ENCODE data around the gene B3GNT5.

DNA sequence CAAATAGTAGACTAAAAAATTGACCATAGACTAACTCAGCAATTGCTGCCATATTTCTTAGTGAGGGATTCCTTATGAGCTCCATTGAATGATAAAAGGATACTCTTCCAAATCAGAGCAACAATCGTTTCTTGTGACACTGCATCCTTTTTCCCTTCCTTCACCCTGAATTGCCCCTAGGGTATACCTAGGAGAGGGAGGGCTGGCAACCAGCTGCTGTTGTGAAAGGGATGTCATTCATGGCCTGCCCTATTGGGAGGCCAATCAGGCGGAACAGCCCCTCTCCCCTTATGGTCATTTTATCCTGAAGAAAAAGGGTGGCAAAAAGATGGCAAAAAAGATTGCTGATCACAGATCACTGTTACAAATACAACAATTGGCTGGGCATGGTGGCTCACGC, 26.3 kb downstream of the B3GNT5 start:
- TF ChIP-seq ZNF396 (CRISPR knock-in tag; IDR thresholded peaks at IDR 0.05; ENCODE audit: borderline replicate concordance) = no peak
- TF ChIP-seq CTCF (IDR thresholded peaks at IDR 0.05) = no peak
- TF ChIP-seq ZNF263 (CRISPR knock-in tag; IDR thresholded peaks at IDR 0.05; ENCODE audit: low read depth) = no peak
- TF ChIP-seq, protein P1, sequence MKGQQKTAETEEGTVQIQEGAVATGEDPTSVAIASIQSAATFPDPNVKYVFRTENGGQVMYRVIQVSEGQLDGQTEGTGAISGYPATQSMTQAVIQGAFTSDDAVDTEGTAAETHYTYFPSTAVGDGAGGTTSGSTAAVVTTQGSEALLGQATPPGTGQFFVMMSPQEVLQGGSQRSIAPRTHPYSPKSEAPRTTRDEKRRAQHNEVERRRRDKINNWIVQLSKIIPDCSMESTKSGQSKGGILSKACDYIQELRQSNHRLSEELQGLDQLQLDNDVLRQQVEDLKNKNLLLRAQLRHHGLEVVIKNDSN (CRISPR knock-in tag; IDR thresholded peaks at IDR 0.05) = no peak
- TF ChIP-seq, protein P2, sequence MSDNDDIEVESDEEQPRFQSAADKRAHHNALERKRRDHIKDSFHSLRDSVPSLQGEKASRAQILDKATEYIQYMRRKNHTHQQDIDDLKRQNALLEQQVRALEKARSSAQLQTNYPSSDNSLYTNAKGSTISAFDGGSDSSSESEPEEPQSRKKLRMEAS (CRISPR knock-in tag; IDR thresholded peaks at IDR 0.05) = no peak
- no peak for TF ChIP-seq PREB (CRISPR knock-in tag; IDR thresholded peaks at IDR 0.05; ENCODE audit: borderline replicate concordance)
- TF ChIP-seq, protein P3, sequence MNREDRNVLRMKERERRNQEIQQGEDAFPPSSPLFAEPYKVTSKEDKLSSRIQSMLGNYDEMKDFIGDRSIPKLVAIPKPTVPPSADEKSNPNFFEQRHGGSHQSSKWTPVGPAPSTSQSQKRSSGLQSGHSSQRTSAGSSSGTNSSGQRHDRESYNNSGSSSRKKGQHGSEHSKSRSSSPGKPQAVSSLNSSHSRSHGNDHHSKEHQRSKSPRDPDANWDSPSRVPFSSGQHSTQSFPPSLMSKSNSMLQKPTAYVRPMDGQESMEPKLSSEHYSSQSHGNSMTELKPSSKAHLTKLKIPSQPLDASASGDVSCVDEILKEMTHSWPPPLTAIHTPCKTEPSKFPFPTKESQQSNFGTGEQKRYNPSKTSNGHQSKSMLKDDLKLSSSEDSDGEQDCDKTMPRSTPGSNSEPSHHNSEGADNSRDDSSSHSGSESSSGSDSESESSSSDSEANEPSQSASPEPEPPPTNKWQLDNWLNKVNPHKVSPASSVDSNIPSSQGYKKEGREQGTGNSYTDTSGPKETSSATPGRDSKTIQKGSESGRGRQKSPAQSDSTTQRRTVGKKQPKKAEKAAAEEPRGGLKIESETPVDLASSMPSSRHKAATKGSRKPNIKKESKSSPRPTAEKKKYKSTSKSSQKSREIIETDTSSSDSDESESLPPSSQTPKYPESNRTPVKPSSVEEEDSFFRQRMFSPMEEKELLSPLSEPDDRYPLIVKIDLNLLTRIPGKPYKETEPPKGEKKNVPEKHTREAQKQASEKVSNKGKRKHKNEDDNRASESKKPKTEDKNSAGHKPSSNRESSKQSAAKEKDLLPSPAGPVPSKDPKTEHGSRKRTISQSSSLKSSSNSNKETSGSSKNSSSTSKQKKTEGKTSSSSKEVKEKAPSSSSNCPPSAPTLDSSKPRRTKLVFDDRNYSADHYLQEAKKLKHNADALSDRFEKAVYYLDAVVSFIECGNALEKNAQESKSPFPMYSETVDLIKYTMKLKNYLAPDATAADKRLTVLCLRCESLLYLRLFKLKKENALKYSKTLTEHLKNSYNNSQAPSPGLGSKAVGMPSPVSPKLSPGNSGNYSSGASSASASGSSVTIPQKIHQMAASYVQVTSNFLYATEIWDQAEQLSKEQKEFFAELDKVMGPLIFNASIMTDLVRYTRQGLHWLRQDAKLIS (CRISPR knock-in tag; IDR thresholded peaks at IDR 0.05; ENCODE audit: borderline replicate concordance) = no peak
- TF ChIP-seq, protein P4, sequence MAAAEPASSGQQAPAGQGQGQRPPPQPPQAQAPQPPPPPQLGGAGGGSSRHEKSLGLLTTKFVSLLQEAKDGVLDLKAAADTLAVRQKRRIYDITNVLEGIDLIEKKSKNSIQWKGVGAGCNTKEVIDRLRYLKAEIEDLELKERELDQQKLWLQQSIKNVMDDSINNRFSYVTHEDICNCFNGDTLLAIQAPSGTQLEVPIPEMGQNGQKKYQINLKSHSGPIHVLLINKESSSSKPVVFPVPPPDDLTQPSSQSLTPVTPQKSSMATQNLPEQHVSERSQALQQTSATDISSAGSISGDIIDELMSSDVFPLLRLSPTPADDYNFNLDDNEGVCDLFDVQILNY (CRISPR knock-in tag; IDR thresholded peaks at IDR 0.05) = no peak
- TF ChIP-seq, protein P5, sequence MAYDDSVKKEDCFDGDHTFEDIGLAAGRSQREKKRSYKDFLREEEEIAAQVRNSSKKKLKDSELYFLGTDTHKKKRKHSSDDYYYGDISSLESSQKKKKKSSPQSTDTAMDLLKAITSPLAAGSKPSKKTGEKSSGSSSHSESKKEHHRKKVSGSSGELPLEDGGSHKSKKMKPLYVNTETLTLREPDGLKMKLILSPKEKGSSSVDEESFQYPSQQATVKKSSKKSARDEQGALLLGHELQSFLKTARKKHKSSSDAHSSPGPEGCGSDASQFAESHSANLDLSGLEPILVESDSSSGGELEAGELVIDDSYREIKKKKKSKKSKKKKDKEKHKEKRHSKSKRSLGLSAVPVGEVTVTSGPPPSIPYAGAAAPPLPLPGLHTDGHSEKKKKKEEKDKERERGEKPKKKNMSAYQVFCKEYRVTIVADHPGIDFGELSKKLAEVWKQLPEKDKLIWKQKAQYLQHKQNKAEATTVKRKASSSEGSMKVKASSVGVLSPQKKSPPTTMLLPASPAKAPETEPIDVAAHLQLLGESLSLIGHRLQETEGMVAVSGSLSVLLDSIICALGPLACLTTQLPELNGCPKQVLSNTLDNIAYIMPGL (CRISPR knock-in tag; IDR thresholded peaks at IDR 0.05) = no peak
- TF ChIP-seq, protein P6, sequence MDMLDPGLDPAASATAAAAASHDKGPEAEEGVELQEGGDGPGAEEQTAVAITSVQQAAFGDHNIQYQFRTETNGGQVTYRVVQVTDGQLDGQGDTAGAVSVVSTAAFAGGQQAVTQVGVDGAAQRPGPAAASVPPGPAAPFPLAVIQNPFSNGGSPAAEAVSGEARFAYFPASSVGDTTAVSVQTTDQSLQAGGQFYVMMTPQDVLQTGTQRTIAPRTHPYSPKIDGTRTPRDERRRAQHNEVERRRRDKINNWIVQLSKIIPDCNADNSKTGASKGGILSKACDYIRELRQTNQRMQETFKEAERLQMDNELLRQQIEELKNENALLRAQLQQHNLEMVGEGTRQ (CRISPR knock-in tag; IDR thresholded peaks at IDR 0.05) = no peak
- TF ChIP-seq, protein P7, sequence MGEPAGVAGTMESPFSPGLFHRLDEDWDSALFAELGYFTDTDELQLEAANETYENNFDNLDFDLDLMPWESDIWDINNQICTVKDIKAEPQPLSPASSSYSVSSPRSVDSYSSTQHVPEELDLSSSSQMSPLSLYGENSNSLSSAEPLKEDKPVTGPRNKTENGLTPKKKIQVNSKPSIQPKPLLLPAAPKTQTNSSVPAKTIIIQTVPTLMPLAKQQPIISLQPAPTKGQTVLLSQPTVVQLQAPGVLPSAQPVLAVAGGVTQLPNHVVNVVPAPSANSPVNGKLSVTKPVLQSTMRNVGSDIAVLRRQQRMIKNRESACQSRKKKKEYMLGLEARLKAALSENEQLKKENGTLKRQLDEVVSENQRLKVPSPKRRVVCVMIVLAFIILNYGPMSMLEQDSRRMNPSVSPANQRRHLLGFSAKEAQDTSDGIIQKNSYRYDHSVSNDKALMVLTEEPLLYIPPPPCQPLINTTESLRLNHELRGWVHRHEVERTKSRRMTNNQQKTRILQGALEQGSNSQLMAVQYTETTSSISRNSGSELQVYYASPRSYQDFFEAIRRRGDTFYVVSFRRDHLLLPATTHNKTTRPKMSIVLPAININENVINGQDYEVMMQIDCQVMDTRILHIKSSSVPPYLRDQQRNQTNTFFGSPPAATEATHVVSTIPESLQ (CRISPR knock-in tag; IDR thresholded peaks at IDR 0.05) = no peak
- TF ChIP-seq ZBTB21 (CRISPR knock-in tag; IDR thresholded peaks at IDR 0.05; ENCODE audit: borderline replicate concordance) = no peak
- no peak for TF ChIP-seq FOXP4 (CRISPR knock-in tag; IDR thresholded peaks at IDR 0.05)
